ENCODE data around the gene WFIKKN1. TPM values are rescaled to one million over a fixed set of nuclear protein-coding genes. Genes with fewer than 3 reads are reported as not detected.

WFIKKN1 gene
- polyA plus RNA-seq, 3 donors: 0.76 TPM; not detected in 2

DNA sequence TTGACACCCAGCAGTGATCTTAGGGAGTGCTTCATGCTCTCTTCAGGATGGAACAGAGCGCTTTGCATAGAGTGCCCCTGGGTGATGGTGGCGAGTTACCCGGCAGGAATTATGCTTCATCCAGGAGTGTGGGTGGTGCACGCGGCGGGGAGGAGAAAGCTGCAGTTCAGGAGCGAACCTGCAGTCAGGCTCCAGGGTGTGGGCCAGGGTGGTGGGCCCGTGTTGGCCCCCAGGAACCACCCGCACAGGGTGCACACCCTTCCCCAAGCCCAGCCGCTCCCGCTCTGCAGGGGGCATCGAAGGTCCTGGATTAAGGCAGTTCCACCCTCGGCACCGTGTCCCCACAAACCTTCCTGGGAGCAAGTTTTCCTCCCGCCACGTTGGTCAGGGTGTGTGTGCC is 37.0 kb upstream of the WFIKKN1 start:
- TF ChIP-seq, protein P1, sequence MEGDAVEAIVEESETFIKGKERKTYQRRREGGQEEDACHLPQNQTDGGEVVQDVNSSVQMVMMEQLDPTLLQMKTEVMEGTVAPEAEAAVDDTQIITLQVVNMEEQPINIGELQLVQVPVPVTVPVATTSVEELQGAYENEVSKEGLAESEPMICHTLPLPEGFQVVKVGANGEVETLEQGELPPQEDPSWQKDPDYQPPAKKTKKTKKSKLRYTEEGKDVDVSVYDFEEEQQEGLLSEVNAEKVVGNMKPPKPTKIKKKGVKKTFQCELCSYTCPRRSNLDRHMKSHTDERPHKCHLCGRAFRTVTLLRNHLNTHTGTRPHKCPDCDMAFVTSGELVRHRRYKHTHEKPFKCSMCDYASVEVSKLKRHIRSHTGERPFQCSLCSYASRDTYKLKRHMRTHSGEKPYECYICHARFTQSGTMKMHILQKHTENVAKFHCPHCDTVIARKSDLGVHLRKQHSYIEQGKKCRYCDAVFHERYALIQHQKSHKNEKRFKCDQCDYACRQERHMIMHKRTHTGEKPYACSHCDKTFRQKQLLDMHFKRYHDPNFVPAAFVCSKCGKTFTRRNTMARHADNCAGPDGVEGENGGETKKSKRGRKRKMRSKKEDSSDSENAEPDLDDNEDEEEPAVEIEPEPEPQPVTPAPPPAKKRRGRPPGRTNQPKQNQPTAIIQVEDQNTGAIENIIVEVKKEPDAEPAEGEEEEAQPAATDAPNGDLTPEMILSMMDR (IDR thresholded peaks at IDR 0.05): no peak
- Mint-ChIP-seq H3K27ac (peak overlapping the region; percentile 82 to 96 (median 93)), H3K36me3 (peaks cover 21 to 30% of the 10 kb centered on the region in 2 donors), H3K4me1 (peaks cover 62% of the 10 kb centered on the region), H3K27me3 (ENCODE audit: low read depth in 3 of 3) (peaks cover 0 to 2% (median 0%) of the 10 kb centered on the region in 3 donors), H3K4me3 (peak overlapping the region in 1 of 2 donors; percentile 27), H3K9me3 (peaks cover 0 to 2% (median 0%) of the 10 kb centered on the region in 7 donors)
- H3K36me3 ChIP-seq (replicated peaks in 1 of 2; ENCODE audit: control insufficient read depth in 1 of 2, insufficient read depth in 2 of 2, low read length in 2 of 2): peaks cover 0 to 11% of the 10 kb centered on the region in 2 donors
- intact Hi-C loops (cut with micrococcal nuclease): no loop called here
- H3K9ac ChIP-seq (ENCODE audit: insufficient read depth, low read length, poor library complexity, severe bottlenecking): no peak overlapping the region
- peaks cover 53% of the 10 kb centered on the region for H4K20me1 ChIP-seq (ENCODE audit: insufficient read depth, low read length)
- peaks cover 82% of the 10 kb centered on the region for H3K79me2 ChIP-seq (ENCODE audit: insufficient read depth, low read length)
- WGBS (ENCODE audit: insufficient coverage): 87% methylated on average over 15 of the region's 16 CpGs
- no peak overlapping the region for H2AFZ ChIP-seq (ENCODE audit: insufficient read depth, low read depth, low read length, poor library complexity, severe bottlenecking)
- no peak for DNase-seq
- H3K4me2 ChIP-seq (replicated peaks; ENCODE audit: extremely low read depth, low read length, poor library complexity, severe bottlenecking): peak overlapping the region; percentile 87
- H3K4me1 ChIP-seq (ENCODE audit: control insufficient read depth in 1 of 2, insufficient read depth in 2 of 2, low read length in 2 of 2): peaks cover 61 to 68% of the 10 kb centered on the region in 2 donors
- H3K4me3 ChIP-seq (replicated peaks in 1 of 3; ENCODE audit: low read depth in 2 of 3, low read length in 3 of 3): peak overlapping the region in 1 of 3 experiments; percentile 92
- H3K9me3 ChIP-seq (replicated peaks in 1 of 2; ENCODE audit: control insufficient read depth in 1 of 2, insufficient read depth in 1 of 2, low read length in 2 of 2): no peaks in the 10 kb centered on the region
- H3K27me3 ChIP-seq (ENCODE audit: control insufficient read depth in 2 of 2, insufficient read depth in 2 of 2, low read length in 2 of 2): no peaks in the 10 kb centered on the region
- H3K27ac ChIP-seq (ENCODE audit: low read depth in 1 of 2, low read length in 2 of 2): peak overlapping the region; percentile 81 to 83

DNA sequence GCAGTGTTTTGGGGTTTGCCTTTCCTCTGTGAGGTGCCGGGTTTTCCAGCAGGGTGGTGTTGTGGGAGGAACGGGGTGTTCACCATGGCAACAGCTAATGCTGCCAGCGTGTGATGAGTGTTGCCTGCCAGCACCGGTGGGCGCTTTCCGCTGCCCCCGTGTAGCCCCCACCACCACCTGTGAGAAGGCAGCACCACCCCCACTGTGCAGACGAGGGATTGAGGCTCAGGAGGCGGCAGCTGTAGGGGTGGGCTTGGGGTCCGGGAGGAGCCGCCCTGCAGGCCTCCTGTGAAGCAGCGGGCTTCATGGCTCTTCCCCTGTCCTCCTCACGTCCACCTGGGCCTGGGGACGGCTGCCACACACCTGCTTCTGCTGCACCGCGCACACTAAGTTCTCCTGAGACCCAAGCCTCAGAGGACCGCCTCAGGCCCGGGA is 35.7 kb upstream of the WFIKKN1 start:
- H3K36me3 Mint-ChIP-seq: peaks cover 27 to 39% of the 10 kb centered on the region in 2 donors
- Histone ChIP-seq H3K27me3 (ENCODE audit: control insufficient read depth in 2 of 2, insufficient read depth in 2 of 2, low read length in 2 of 2) (no peaks in the 10 kb centered on the region), H3K36me3 (replicated peaks in 1 of 2; ENCODE audit: control insufficient read depth in 1 of 2, insufficient read depth in 2 of 2, low read length in 2 of 2) (peaks cover 7 to 22% of the 10 kb centered on the region in 2 donors), H3K9me3 (replicated peaks in 1 of 2; ENCODE audit: control insufficient read depth in 1 of 2, insufficient read depth in 1 of 2, low read length in 2 of 2) (no peaks in the 10 kb centered on the region), H3K4me2 (replicated peaks; ENCODE audit: extremely low read depth, low read length, poor library complexity, severe bottlenecking) (no peak overlapping the region), H2AFZ (ENCODE audit: insufficient read depth, low read depth, low read length, poor library complexity, severe bottlenecking) (no peak overlapping the region), H3K27ac (ENCODE audit: low read depth in 1 of 2, low read length in 2 of 2) (no peak overlapping the region), H3K79me2 (ENCODE audit: insufficient read depth, low read length) (peaks cover 92% of the 10 kb centered on the region), H3K9ac (ENCODE audit: insufficient read depth, low read length, poor library complexity, severe bottlenecking) (no peak overlapping the region), H3K4me1 (ENCODE audit: control insufficient read depth in 1 of 2, insufficient read depth in 2 of 2, low read length in 2 of 2) (peaks cover 61 to 68% of the 10 kb centered on the region in 2 donors), H4K20me1 (ENCODE audit: insufficient read depth, low read length) (peaks cover 64% of the 10 kb centered on the region), H3K4me3 (replicated peaks in 1 of 3; ENCODE audit: low read depth in 2 of 3, low read length in 3 of 3) (no peak overlapping the region)
- H3K9me3 Mint-ChIP-seq: peaks cover 0 to 2% (median 0%) of the 10 kb centered on the region in 7 donors
- peaks cover 62% of the 10 kb centered on the region for H3K4me1 Mint-ChIP-seq
- TF ChIP-seq, protein P1 (IDR thresholded peaks at IDR 0.05): no peak
- no peak overlapping the region for H3K4me3 Mint-ChIP-seq
- WGBS (ENCODE audit: insufficient coverage): 92% methylated on average over 11 of the region's 18 CpGs
- peak overlapping the region in 2 of 7 donors; percentile 27 to 54 for H3K27ac Mint-ChIP-seq
- DNase-seq: no peak
- H3K27me3 Mint-ChIP-seq (ENCODE audit: low read depth in 3 of 3): peaks cover 0 to 2% (median 1%) of the 10 kb centered on the region in 3 donors
- intact Hi-C loops (cut with micrococcal nuclease): no loop called here
